RWPE2 (cell line): ENCODE data around the gene BCL2L11.

Experiments
- ATAC-seq: fragments of 200-7000 bp; cut with Tn5 transposase; 3 replicates; pipeline ENCODE4 v1.9.1; 2021; ENCODE audit warnings: low read depth
- DNase-seq: peaks from one replicate; pipeline ENCODE4 v3.0.0-alpha.2; 2020; ENCODE audit warnings: low spot score
- H3K27ac ChIP-seq: fragments of 450-650 bp; 2 replicates; pipeline ENCODE4 v1.5.1; 2017; ENCODE audit warnings: mild to moderate bottlenecking; ENCODE audit not compliant: poor library complexity, severe bottlenecking
- H3K27me3 ChIP-seq: fragments of 250-450 bp; sonication (Bioruptor Pico); 2 replicates; pipeline ENCODE4 v1.5.1; 2021; ENCODE audit warnings: mild to moderate bottlenecking, moderate library complexity; ENCODE audit not compliant: insufficient read depth, poor library complexity, severe bottlenecking
- H3K36me3 ChIP-seq: fragments of 250-450 bp; sonication (Bioruptor Pico); 2 replicates; pipeline ENCODE4 v1.5.1; 2020; ENCODE audit warnings: low read depth, mild to moderate bottlenecking, moderate library complexity
- H3K4me1 ChIP-seq: fragments of 250-450 bp; sonication (Bioruptor Pico); 2 replicates; pipeline ENCODE4 v1.5.1; 2021; ENCODE audit warnings: mild to moderate bottlenecking, moderate library complexity; ENCODE audit not compliant: insufficient read depth, poor library complexity, severe bottlenecking
- H3K4me3 ChIP-seq: fragments of 250-450 bp; sonication (Bioruptor Pico); 2 replicates; pipeline ENCODE4 v1.5.1; 2021; ENCODE audit warnings: mild to moderate bottlenecking, moderate library complexity; ENCODE audit not compliant: severe bottlenecking
- H3K9me3 ChIP-seq: fragments of 250-450 bp; sonication (Bioruptor Pico); 2 replicates; pipeline ENCODE4 v1.5.1; 2021; ENCODE audit warnings: mild to moderate bottlenecking, moderate library complexity; ENCODE audit not compliant: severe bottlenecking
- CTCF ChIP-seq: fragments of 450-650 bp; IDR thresholded peaks from one replicate; pipeline ENCODE4 v1.5.1; 2017; ENCODE audit warnings: mild to moderate bottlenecking, moderate library complexity; ENCODE audit not compliant: poor library complexity, severe bottlenecking

BCL2L11 gene

GRCh38 chr2:111111101-111111755 is 9.5 kb upstream of the BCL2L11 start:
- no peak overlapping the region for H3K27ac ChIP-seq
- no peaks in the 10 kb centered on the region for H3K27me3 ChIP-seq
- peaks cover 7% of the 10 kb centered on the region for H3K4me1 ChIP-seq
- no peaks in the 10 kb centered on the region for H3K36me3 ChIP-seq
- H3K4me3 ChIP-seq: no peak overlapping the region
- ATAC-seq: no peak
- no peaks in the 10 kb centered on the region for H3K9me3 ChIP-seq
- DNase-seq: no peak
- TF ChIP-seq CTCF: no peak

GRCh38 chr2:111113838-111114237 is 6.9 kb upstream of the BCL2L11 start:
- H3K27ac ChIP-seq: no peak overlapping the region
- no peaks in the 10 kb centered on the region for H3K27me3 ChIP-seq
- peaks cover 6% of the 10 kb centered on the region for H3K4me1 ChIP-seq
- no peaks in the 10 kb centered on the region for H3K36me3 ChIP-seq
- no peak for ATAC-seq
- no peak for TF ChIP-seq CTCF
- DNase-seq: no peak
- H3K4me3 ChIP-seq: no peak overlapping the region
- no peaks in the 10 kb centered on the region for H3K9me3 ChIP-seq

- no peak overlapping the region for H3K27ac ChIP-seq
- H3K4me3 ChIP-seq: no peak overlapping the region
- ATAC-seq (no peak), DNase-seq (no peak)
- no peaks in the 10 kb centered on the region for H3K4me1 ChIP-seq
- no peak for TF ChIP-seq CTCF
- H3K27me3 ChIP-seq: no peaks in the 10 kb centered on the region
- no peaks in the 10 kb centered on the region for H3K36me3 ChIP-seq
- no peaks in the 10 kb centered on the region for H3K9me3 ChIP-seq
Observed at GRCh38 chr2:111116011-111116746, 4.5 kb upstream of the BCL2L11 start.

GRCh38 chr2:111116843-111117597 is 3.7 kb upstream of the BCL2L11 start:
- H3K9me3 ChIP-seq: no peaks in the 10 kb centered on the region
- H3K4me3 ChIP-seq: peak overlapping the region; percentile 21
- no peaks in the 10 kb centered on the region for H3K27me3 ChIP-seq
- TF ChIP-seq CTCF: peak; percentile 92
- no peaks in the 10 kb centered on the region for H3K4me1 ChIP-seq
- ATAC-seq (peak; percentile 69), DNase-seq (peak; percentile 69)
- H3K36me3 ChIP-seq: no peaks in the 10 kb centered on the region
- no peak overlapping the region for H3K27ac ChIP-seq
